Osteoblast (primary cell): ENCODE data around the gene NANOS3. TPM values are rescaled to one million over a fixed set of nuclear protein-coding genes. Genes with fewer than 3 reads are reported as not detected.

Experiments
- DNase-seq: peaks from one replicate; pipeline ENCODE4 v3.0.0; 2011; ENCODE audit warnings: low spot score, mixed read lengths; ENCODE audit not compliant: insufficient read length; ENCODE audit errors: missing footprints
- H2AFZ ChIP-seq: 2 replicates; pipeline ENCODE4 v1.6.0; 2011; ENCODE audit warnings: mild to moderate bottlenecking, low read length
- H3K27ac ChIP-seq: 2 replicates; pipeline ENCODE4 v1.5.1; 2011; ENCODE audit warnings: mild to moderate bottlenecking, low read depth, low read length, moderate library complexity
- H3K27me3 ChIP-seq: 2 replicates; pipeline ENCODE4 v1.6.0; 2012; ENCODE audit warnings: mild to moderate bottlenecking, control low read depth, inconsistent platforms, low read length, moderate library complexity; ENCODE audit not compliant: insufficient read depth
- H3K36me3 ChIP-seq: 2 replicates; pipeline ENCODE4 v1.5.1; 2011; ENCODE audit warnings: mild to moderate bottlenecking, low read length, control low read depth, moderate library complexity; ENCODE audit not compliant: insufficient read depth
- H3K4me1 ChIP-seq: 2 replicates; pipeline ENCODE4 v1.5.1; 2011; ENCODE audit warnings: mild to moderate bottlenecking, low read length, control low read depth, moderate library complexity; ENCODE audit not compliant: insufficient read depth
- H3K4me2 ChIP-seq: 2 replicates; pipeline ENCODE4 v1.6.0; 2011; ENCODE audit warnings: mild to moderate bottlenecking, low read length; ENCODE audit not compliant: insufficient read depth
- H3K4me3 ChIP-seq: fragments of 200-600 bp; sonication (generic); 3 replicates; pipeline ENCODE4 v1.5.1; 2012; ENCODE audit warnings: mild to moderate bottlenecking, low read length, inconsistent platforms; ENCODE audit not compliant: insufficient read depth
- H3K79me2 ChIP-seq: 2 replicates; pipeline ENCODE4 v1.6.0; 2012; ENCODE audit warnings: mild to moderate bottlenecking, low read length, control low read depth, inconsistent platforms; ENCODE audit not compliant: insufficient read depth
- H3K9me3 ChIP-seq: 2 replicates; pipeline ENCODE4 v1.5.1; 2011; ENCODE audit warnings: low read depth, low read length, control low read depth
- H4K20me1 ChIP-seq: 2 replicates; pipeline ENCODE4 v1.6.0; 2012; ENCODE audit warnings: mild to moderate bottlenecking, low read length, control low read depth; ENCODE audit not compliant: insufficient read depth
- total RNA-seq: library from RNA; depleted of rRNA; stranded (reverse); fragments of >200 nt; gene quantifications from 2 replicates; pipeline ENCODE4 v1.2.3, GENCODE V29; 2012
- TF ChIP-seq, protein P1 (sequence below): IDR thresholded peaks from 2 replicates; pipeline ENCODE4 v1.5.1; 2011; ENCODE audit warnings: mild to moderate bottlenecking, low read depth, low read length, moderate library complexity; ENCODE audit errors: extremely low read depth

NANOS3 gene
- 0.59 TPM in 1 of 2 replicates, not detected in the other for total RNA-seq

- Histone ChIP-seq H3K9me3 (no peaks in the 10 kb centered on the region), H3K36me3 (no peaks in the 10 kb centered on the region), H3K4me3 (no peak within 1 kb of the TSS), H4K20me1 (no peaks in the 10 kb centered on the region), H3K79me2 (no peaks in the 10 kb centered on the region), H2AFZ (no peak within 1 kb of the TSS), H3K4me1 (peaks cover 17% of the 10 kb centered on the region), H3K27ac (no peak within 1 kb of the TSS), H3K27me3 (no peaks in the 10 kb centered on the region), H3K4me2 (no peak within 1 kb of the TSS)
- TF ChIP-seq, protein P1, sequence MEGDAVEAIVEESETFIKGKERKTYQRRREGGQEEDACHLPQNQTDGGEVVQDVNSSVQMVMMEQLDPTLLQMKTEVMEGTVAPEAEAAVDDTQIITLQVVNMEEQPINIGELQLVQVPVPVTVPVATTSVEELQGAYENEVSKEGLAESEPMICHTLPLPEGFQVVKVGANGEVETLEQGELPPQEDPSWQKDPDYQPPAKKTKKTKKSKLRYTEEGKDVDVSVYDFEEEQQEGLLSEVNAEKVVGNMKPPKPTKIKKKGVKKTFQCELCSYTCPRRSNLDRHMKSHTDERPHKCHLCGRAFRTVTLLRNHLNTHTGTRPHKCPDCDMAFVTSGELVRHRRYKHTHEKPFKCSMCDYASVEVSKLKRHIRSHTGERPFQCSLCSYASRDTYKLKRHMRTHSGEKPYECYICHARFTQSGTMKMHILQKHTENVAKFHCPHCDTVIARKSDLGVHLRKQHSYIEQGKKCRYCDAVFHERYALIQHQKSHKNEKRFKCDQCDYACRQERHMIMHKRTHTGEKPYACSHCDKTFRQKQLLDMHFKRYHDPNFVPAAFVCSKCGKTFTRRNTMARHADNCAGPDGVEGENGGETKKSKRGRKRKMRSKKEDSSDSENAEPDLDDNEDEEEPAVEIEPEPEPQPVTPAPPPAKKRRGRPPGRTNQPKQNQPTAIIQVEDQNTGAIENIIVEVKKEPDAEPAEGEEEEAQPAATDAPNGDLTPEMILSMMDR = no peak
- DNase-seq = peak; percentile 66
These were observed at the start of gene NANOS3 for GRCh38 chr19:13876834-13877233. NANOS3 (plus strand) TSS chr19:13877134; CDS start chr19:13877249, 115 bp downstream.

DNA sequence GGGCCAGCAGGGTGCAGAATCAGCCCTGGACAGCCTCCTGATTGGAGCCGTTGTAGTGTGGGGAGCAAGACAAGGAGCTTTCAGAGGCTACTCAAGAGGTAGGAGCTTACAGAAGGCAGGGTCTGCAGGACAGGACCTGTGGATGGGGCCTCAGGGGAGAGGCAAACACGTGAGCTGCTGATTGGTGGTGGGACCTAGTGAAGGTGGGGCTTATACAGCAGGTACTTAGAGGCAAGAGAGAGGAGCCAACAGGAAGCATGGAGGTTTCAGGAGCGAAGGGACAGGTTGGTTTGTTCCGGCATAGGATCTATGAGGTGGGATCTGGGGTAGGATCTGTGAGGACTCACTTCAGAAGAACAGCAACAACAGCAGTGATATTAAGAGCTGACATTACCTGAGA is 49.3 kb upstream of the NANOS3 start:
- Histone ChIP-seq H3K27me3 (no peaks in the 10 kb centered on the region), H2AFZ (no peak overlapping the region), H3K27ac (no peak overlapping the region), H3K36me3 (peaks cover 63% of the 10 kb centered on the region), H3K79me2 (peaks cover 11% of the 10 kb centered on the region), H3K4me3 (no peak overlapping the region), H3K4me1 (peaks cover under 1% of the 10 kb centered on the region), H4K20me1 (peaks cover 54% of the 10 kb centered on the region), H3K9me3 (no peaks in the 10 kb centered on the region), H3K4me2 (no peak overlapping the region)
- DNase-seq = peak; percentile 46
- TF ChIP-seq, protein P1 = peak; percentile 2

- DNase-seq = peak; percentile 60
- Histone ChIP-seq H3K9me3 (no peaks in the 10 kb centered on the region), H3K27ac (no peak overlapping the region), H2AFZ (no peak overlapping the region), H3K4me1 (peaks cover 12% of the 10 kb centered on the region), H3K4me2 (no peak overlapping the region), H3K79me2 (peaks cover 33% of the 10 kb centered on the region), H3K36me3 (peaks cover 60% of the 10 kb centered on the region), H3K27me3 (no peaks in the 10 kb centered on the region), H4K20me1 (peaks cover 64% of the 10 kb centered on the region), H3K4me3 (no peak overlapping the region)
- TF ChIP-seq, protein P1 = no peak
These were observed 46.7 kb upstream of the NANOS3 start for GRCh38 chr19:13830114-13830740.

DNA sequence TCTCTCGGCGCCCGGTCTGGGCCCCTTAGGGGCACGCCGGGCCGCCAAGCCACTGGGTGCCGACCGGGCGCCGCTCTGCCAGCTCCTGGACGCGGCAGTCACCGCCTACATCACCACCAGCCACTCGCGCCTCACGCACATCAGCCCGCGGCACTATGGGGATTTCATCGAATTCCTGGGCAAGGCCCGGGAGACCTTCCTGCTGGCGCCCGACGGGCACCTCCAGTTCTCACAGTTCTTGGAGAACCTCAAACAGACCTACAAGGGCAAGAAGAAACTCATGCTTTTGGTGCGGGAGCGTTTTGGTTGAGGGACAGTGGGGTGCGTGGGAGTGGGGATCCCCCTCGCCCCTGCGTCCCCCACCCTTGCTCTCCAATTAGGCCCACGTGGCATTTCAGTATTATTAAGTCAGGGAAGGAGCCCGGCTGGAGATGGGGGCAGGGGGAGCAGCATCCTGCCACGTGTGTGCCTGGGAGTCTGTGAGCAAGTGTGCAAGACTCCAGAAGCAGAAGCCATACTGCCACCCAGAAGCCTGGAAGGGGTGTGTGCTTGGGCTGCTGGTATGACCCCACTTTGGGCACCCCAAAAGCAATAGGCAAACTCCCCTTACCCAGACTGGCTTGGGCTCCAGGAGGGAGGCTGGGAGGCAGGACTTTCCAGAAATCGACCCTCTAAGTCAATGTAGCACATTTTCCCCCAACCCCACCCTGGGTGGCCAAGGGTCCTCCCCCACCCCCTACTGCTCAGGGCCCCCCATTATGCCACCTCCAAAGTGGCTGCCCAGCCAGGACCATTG is 46.0 kb upstream of the NANOS3 start:
- peaks cover 38% of the 10 kb centered on the region for H3K79me2 ChIP-seq
- no peaks in the 10 kb centered on the region for H3K27me3 ChIP-seq
- TF ChIP-seq, protein P1 = no peak
- H3K9me3 ChIP-seq = no peaks in the 10 kb centered on the region
- peaks cover 59% of the 10 kb centered on the region for H3K36me3 ChIP-seq
- peaks cover 62% of the 10 kb centered on the region for H4K20me1 ChIP-seq
- peak overlapping the region; percentile 8 for H3K27ac ChIP-seq
- DNase-seq = peak; percentile 77
- no peak overlapping the region for H3K4me3 ChIP-seq
- H3K4me2 ChIP-seq = no peak overlapping the region
- peaks cover 12% of the 10 kb centered on the region for H3K4me1 ChIP-seq
- H2AFZ ChIP-seq = no peak overlapping the region
